SK-N-SH treated with all-trans-retinoic acid at 6 μM for 48 hours (cell line): ENCODE data around the gene CYP19A1.

ENCODE experiments used
- ATAC-seq: fragments of 200-7000 bp; cut with Tn5 transposase; 3 replicates; pipeline ENCODE4 v1.9.1; 2020; ENCODE audit warnings: mild to moderate bottlenecking, moderate library complexity
- ARNTL ChIP-seq: fragments of 450-650 bp; formaldehyde crosslinking; IDR thresholded peaks from 2 replicates; pipeline ENCODE4 v1.5.0; 2020; ENCODE audit warnings: low read depth, mild to moderate bottlenecking, moderate library complexity, borderline replicate concordance
- CREB5 ChIP-seq: fragments of 250-450 bp; sonication (Bioruptor Pico); IDR thresholded peaks from 2 replicates; pipeline ENCODE4 v1.5.1; 2020; ENCODE audit warnings: low read depth, mild to moderate bottlenecking, moderate library complexity
- CSDC2 ChIP-seq: fragments of 250-450 bp; sonication (Bioruptor Pico); IDR thresholded peaks from 2 replicates; pipeline ENCODE4 v1.5.0; 2020; ENCODE audit warnings: mild to moderate bottlenecking, moderate library complexity
- ESRRG ChIP-seq: fragments of 250-450 bp; sonication (Bioruptor Pico); IDR thresholded peaks from 2 replicates; pipeline ENCODE4 v1.6.1; 2021; ENCODE audit warnings: mild to moderate bottlenecking
- GLIS3 ChIP-seq: fragments of 250-450 bp; sonication (Bioruptor Pico); IDR thresholded peaks from 2 replicates; pipeline ENCODE4 v1.5.0; 2020; ENCODE audit warnings: mild to moderate bottlenecking, moderate library complexity
- ISL1 ChIP-seq: fragments of 250-450 bp; sonication (Bioruptor Pico); IDR thresholded peaks from 2 replicates; pipeline ENCODE4 v2.1.2; 2022; ENCODE audit warnings: mild to moderate bottlenecking, moderate library complexity
- OSR1 ChIP-seq: fragments of 250-450 bp; sonication (Bioruptor Pico); IDR thresholded peaks from 2 replicates; pipeline ENCODE4 v1.8.0; 2022; ENCODE audit warnings: moderate library complexity, mild to moderate bottlenecking, inconsistent platforms
- POU6F1 ChIP-seq: fragments of 250-450 bp; sonication (Bioruptor Pico); IDR thresholded peaks from 2 replicates; pipeline ENCODE4 v1.8.0; 2021; ENCODE audit warnings: low read depth, mild to moderate bottlenecking, moderate library complexity, borderline replicate concordance
- PPARA ChIP-seq: fragments of 250-450 bp; sonication (Bioruptor Pico); IDR thresholded peaks from 2 replicates; pipeline ENCODE4 v1.5.0; 2020; ENCODE audit warnings: mild to moderate bottlenecking, borderline replicate concordance
- RARB ChIP-seq: fragments of 250-450 bp; sonication (Bioruptor Pico); IDR thresholded peaks from 2 replicates; pipeline ENCODE4 v1.8.0; 2021; ENCODE audit warnings: mild to moderate bottlenecking, moderate library complexity
- SNAI2 ChIP-seq: fragments of 250-450 bp; sonication (Bioruptor Pico); IDR thresholded peaks from 2 replicates; pipeline ENCODE4 v1.5.0; 2020; ENCODE audit warnings: mild to moderate bottlenecking, moderate library complexity
- TCF4 ChIP-seq: fragments of 250-450 bp; sonication (Bioruptor Pico); IDR thresholded peaks from 2 replicates; pipeline ENCODE4 v1.8.0; 2021; ENCODE audit warnings: mild to moderate bottlenecking, moderate library complexity, borderline replicate concordance
- TOX ChIP-seq: fragments of 250-450 bp; sonication (Bioruptor Pico); IDR thresholded peaks from 2 replicates; pipeline ENCODE4 v1.8.0; 2021; ENCODE audit warnings: mild to moderate bottlenecking, moderate library complexity, borderline replicate concordance
- ZC3H10 ChIP-seq: fragments of 250-450 bp; sonication (Bioruptor Pico); IDR thresholded peaks from 2 replicates; pipeline ENCODE4 v1.5.1; 2021; ENCODE audit warnings: mild to moderate bottlenecking, moderate library complexity
- ZFP30 ChIP-seq: fragments of 450-650 bp; formaldehyde crosslinking; IDR thresholded peaks from 2 replicates; pipeline ENCODE4 v1.5.0; 2022; ENCODE audit warnings: mild to moderate bottlenecking, moderate library complexity
- ZNF565 ChIP-seq: fragments of 450-650 bp; formaldehyde crosslinking; conservative IDR thresholded peaks from 2 replicates; pipeline ENCODE4 v1.5.0; 2020; ENCODE audit warnings: low read depth, mild to moderate bottlenecking, moderate library complexity
- ZNF70 ChIP-seq: fragments of 450-650 bp; formaldehyde crosslinking; IDR thresholded peaks from 2 replicates; pipeline ENCODE4 v1.5.0; 2020; ENCODE audit warnings: mild to moderate bottlenecking, moderate library complexity
- ZNF8 ChIP-seq: fragments of 450-650 bp; formaldehyde crosslinking; IDR thresholded peaks from 2 replicates; pipeline ENCODE4 v1.5.0; 2020; ENCODE audit warnings: mild to moderate bottlenecking, moderate library complexity
- TF ChIP-seq, protein P1 (sequence below): fragments of 250-450 bp; sonication (Bioruptor Pico); IDR thresholded peaks from 2 replicates; pipeline ENCODE4 v1.5.0; 2020; ENCODE audit warnings: mild to moderate bottlenecking, moderate library complexity
- TF ChIP-seq, protein P2 (sequence below): fragments of 250-450 bp; sonication (Bioruptor Pico); IDR thresholded peaks from 2 replicates; pipeline ENCODE4 v1.5.1; 2021; ENCODE audit warnings: mild to moderate bottlenecking, moderate library complexity

Gene CYP19A1

GRCh38 chr15:51313074-51313393 lies 25.4 kb downstream of the CYP19A1 start:
- no peak for ATAC-seq
- TF ChIP-seq TOX (CRISPR knock-in tag) = no peak
- TF ChIP-seq RARB (CRISPR knock-in tag) = no peak
- TF ChIP-seq ZC3H10 (CRISPR knock-in tag) = no peak
- TF ChIP-seq, protein P1, sequence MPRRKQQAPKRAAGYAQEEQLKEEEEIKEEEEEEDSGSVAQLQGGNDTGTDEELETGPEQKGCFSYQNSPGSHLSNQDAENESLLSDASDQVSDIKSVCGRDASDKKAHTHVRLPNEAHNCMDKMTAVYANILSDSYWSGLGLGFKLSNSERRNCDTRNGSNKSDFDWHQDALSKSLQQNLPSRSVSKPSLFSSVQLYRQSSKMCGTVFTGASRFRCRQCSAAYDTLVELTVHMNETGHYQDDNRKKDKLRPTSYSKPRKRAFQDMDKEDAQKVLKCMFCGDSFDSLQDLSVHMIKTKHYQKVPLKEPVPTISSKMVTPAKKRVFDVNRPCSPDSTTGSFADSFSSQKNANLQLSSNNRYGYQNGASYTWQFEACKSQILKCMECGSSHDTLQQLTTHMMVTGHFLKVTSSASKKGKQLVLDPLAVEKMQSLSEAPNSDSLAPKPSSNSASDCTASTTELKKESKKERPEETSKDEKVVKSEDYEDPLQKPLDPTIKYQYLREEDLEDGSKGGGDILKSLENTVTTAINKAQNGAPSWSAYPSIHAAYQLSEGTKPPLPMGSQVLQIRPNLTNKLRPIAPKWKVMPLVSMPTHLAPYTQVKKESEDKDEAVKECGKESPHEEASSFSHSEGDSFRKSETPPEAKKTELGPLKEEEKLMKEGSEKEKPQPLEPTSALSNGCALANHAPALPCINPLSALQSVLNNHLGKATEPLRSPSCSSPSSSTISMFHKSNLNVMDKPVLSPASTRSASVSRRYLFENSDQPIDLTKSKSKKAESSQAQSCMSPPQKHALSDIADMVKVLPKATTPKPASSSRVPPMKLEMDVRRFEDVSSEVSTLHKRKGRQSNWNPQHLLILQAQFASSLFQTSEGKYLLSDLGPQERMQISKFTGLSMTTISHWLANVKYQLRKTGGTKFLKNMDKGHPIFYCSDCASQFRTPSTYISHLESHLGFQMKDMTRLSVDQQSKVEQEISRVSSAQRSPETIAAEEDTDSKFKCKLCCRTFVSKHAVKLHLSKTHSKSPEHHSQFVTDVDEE (CRISPR knock-in tag) = no peak
- TF ChIP-seq ZNF8 (CRISPR knock-in tag) = no peak
- TF ChIP-seq, protein P2, sequence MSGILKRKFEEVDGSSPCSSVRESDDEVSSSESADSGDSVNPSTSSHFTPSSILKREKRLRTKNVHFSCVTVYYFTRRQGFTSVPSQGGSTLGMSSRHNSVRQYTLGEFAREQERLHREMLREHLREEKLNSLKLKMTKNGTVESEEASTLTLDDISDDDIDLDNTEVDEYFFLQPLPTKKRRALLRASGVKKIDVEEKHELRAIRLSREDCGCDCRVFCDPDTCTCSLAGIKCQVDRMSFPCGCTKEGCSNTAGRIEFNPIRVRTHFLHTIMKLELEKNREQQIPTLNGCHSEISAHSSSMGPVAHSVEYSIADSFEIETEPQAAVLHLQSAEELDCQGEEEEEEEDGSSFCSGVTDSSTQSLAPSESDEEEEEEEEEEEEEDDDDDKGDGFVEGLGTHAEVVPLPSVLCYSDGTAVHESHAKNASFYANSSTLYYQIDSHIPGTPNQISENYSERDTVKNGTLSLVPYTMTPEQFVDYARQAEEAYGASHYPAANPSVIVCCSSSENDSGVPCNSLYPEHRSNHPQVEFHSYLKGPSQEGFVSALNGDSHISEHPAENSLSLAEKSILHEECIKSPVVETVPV (CRISPR knock-in tag) = no peak
- TF ChIP-seq ZFP30 (CRISPR knock-in tag) = no peak
- no peak for TF ChIP-seq OSR1 (CRISPR knock-in tag)
- no peak for TF ChIP-seq ZNF70 (CRISPR knock-in tag)
- no peak for TF ChIP-seq SNAI2 (CRISPR knock-in tag)
- no peak for TF ChIP-seq ESRRG
- no peak for TF ChIP-seq ISL1 (CRISPR knock-in tag)
- TF ChIP-seq TCF4 (CRISPR knock-in tag) = no peak
- no peak for TF ChIP-seq CREB5 (CRISPR knock-in tag)
- no peak for TF ChIP-seq CSDC2 (CRISPR knock-in tag)
- TF ChIP-seq, all 23 proteins: peak for 0

GRCh38 chr15:51312166-51313073 lies 26.0 kb downstream of the CYP19A1 start:
- no peak for ATAC-seq
- TF ChIP-seq PPARA (CRISPR knock-in tag) (no peak), OSR1 (CRISPR knock-in tag) (no peak)

DNA sequence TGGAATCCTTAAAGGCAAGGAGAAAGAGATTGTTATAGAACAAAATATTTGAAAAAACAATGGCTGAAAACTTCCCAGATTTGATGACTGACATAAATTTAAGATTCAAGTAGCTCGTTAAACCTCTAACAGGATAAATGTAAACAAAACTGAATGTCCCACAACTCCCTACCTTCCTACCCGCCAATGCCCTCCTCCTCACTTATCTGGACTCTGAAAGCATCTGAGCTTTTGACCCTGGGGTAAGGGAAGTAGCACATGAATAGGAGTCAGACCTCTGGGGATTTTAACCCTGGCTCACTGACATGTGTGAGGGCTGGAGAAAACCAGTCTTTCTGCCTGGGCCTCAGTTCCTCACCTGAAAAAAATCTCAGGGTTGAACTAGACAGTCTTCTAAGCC lies 26.9 kb downstream of the CYP19A1 start:
- TF ChIP-seq POU6F1 (CRISPR knock-in tag) (no peak), RARB (CRISPR knock-in tag) (no peak), GLIS3 (CRISPR knock-in tag) (no peak), ARNTL (no peak), ZNF565 (no peak), ZC3H10 (CRISPR knock-in tag) (no peak), CSDC2 (CRISPR knock-in tag) (no peak), SNAI2 (CRISPR knock-in tag) (no peak), TCF4 (CRISPR knock-in tag) (no peak)
- TF ChIP-seq, protein P2 (CRISPR knock-in tag) = no peak
- ATAC-seq = no peak
